Upper lobe of left lung (tissue), 6 donors: ENCODE results near the gene B3GALT6. TPM values are rescaled to one million over a fixed set of nuclear protein-coding genes. Genes with fewer than 3 reads are reported as not detected.
"Not testable (repeated sequence)": the region's sequence is repeated elsewhere in the genome, so short reads cannot be mapped to it uniquely, and the experiment has no call there.

ENCODE experiments used
- ATAC-seq, 2 donors: fragments of 200-7000 bp; cut with Tn5 transposase; one replicate each; pipeline ENCODE4 v1.9.1; 2022; ENCODE audit warnings: mild to moderate bottlenecking in 2 of 2, moderate library complexity in 2 of 2; ENCODE audit not compliant: low FRiP score in 2 of 2
- DNase-seq, 2 donors: peaks; one replicate each; pipeline ENCODE4 v3.0.0-alpha.2; 2019 to 2020
- H3K27ac ChIP-seq, 4 donors: fragments of 200-600 bp; sonication (generic); one replicate each; pipeline ENCODE4 v1.5.1; 2016 to 2019
- H3K27me3 ChIP-seq, 4 donors: fragments of 200-600 bp; sonication (generic); one replicate each; pipeline ENCODE4 v1.5.1; 2017 to 2019
- H3K36me3 ChIP-seq, 4 donors: fragments of 200-600 bp; sonication (generic); one replicate each; pipeline ENCODE4 v1.5.1; 2016 to 2019
- H3K4me1 ChIP-seq, 4 donors: fragments of 200-600 bp; sonication (generic); one replicate each; pipeline ENCODE4 v1.5.1; 2018 to 2019
- H3K4me3 ChIP-seq, 4 donors: fragments of 200-600 bp; sonication (generic); one replicate each; pipeline ENCODE4 v1.5.1; 2017 to 2019; ENCODE audit warnings: mild to moderate bottlenecking in 2 of 4, moderate library complexity in 1 of 4
- H3K9me3 ChIP-seq, 4 donors: fragments of 200-600 bp; sonication (generic); one replicate each; pipeline ENCODE4 v1.5.1; 2018 to 2019
- CTCF ChIP-seq, 6 experiments: fragments of 450-650 bp in 4 of 6; fragments of 200-600 bp in 2 of 6; sonication (generic) in 2 of 6; IDR thresholded peaks; one replicate each; pipeline ENCODE4 v1.5.1; 2016 to 2019; ENCODE audit warnings: antibody characterized with exemption in 6 of 6
- EP300 ChIP-seq, 4 donors: sonication (generic); formaldehyde crosslinking; IDR thresholded peaks; one replicate each; pipeline ENCODE4 v1.5.1; 2017; ENCODE audit warnings: antibody characterized with exemption in 4 of 4, control low read depth in 2 of 4
- POLR2A ChIP-seq, 4 donors: fragments of 450-650 bp; IDR thresholded peaks; one replicate each; pipeline ENCODE4 v1.5.1; 2016 to 2017; ENCODE audit warnings: antibody characterized with exemption in 4 of 4, mild to moderate bottlenecking in 2 of 4
- POLR2AphosphoS5 ChIP-seq, 2 donors: sonication (generic); formaldehyde crosslinking; IDR thresholded peaks; one replicate each; pipeline ENCODE4 v1.5.1; 2017; ENCODE audit warnings: antibody characterized with exemption in 2 of 2
- WGBS, 2 donors: methylation state at CpG; one replicate each; pipeline ENCODE4 v1.1.5; 2017 to 2018; 5-methylcytosine and 5-hydroxymethylcytosine counted together
- total RNA-seq, 6 donors: library from RNA; depleted of rRNA in 4 of 6; stranded (reverse); fragments of >200 nt in 4 of 6; gene quantifications; one replicate each; pipeline versions ENCODE4 v1.1.0 to v1.2.1, GENCODE V29; 2016 to 2021
- donor health status: DM: no; HTN: no; CAD: no; lungs with moderate emphysema.
- donor health status: DM: no; HTN: yes; CAD: no; lungs with severe emphysema.

Gene B3GALT6
- total RNA-seq, 6 donors from 2014 or later = 15.2 to 31.3 (median 19.9) TPM

GRCh38 chr1:1247341-1247913 is 15.4 kb downstream of the B3GALT6 start:
- Histone ChIP-seq H3K27me3 (peaks cover 0 to 25% (median 12%) of the 10 kb centered on the region in 4 donors), H3K4me1 (peaks cover 5 to 23% (median 9%) of the 10 kb centered on the region in 4 donors), H3K36me3 (peaks cover 0 to 8% (median under 1%) of the 10 kb centered on the region in 4 donors), H3K4me3 (no peak overlapping the region), H3K9me3 (no peaks in the 10 kb centered on the region), H3K27ac (no peak overlapping the region)
- WGBS, 2 donors = 72% methylated on average over 21 of the region's 25 CpGs; no CpG with 5 or more reads in 1 of the 2 donors
- TF ChIP-seq POLR2AphosphoS5 (IDR thresholded peaks at IDR 0.05) (no peak), EP300 (IDR thresholded peaks at IDR 0.05) (no peak), POLR2A (IDR thresholded peaks at IDR 0.05) (no peak), CTCF (IDR thresholded peaks at IDR 0.05) (no peak)
- DNase-seq = peak in 1 of 2 donors; percentile 74
- ATAC-seq = no peak

- Histone ChIP-seq H3K36me3 (peaks cover 0 to 13% (median 5%) of the 10 kb centered on the region in 4 donors), H3K27me3 (peaks cover 0 to 25% (median 12%) of the 10 kb centered on the region in 4 donors), H3K4me1 (peaks cover 5 to 23% (median 9%) of the 10 kb centered on the region in 4 donors)
- not testable (repeated sequence) for H3K27ac ChIP-seq, DNase-seq, H3K9me3 ChIP-seq, ATAC-seq, H3K4me3 ChIP-seq
- 76 to 93% methylated on average over 3 to 13 of the region's 21 CpGs for WGBS, 2 donors
Observed at GRCh38 chr1:1248009-1248913, 16.2 kb downstream of the B3GALT6 start.

GRCh38 chr1:1250786-1251284 is 18.8 kb downstream of the B3GALT6 start:
- Histone ChIP-seq H3K27me3 (peaks cover 0 to 19% (median 8%) of the 10 kb centered on the region in 4 donors), H3K27ac (no peak overlapping the region), H3K36me3 (peaks cover 16 to 39% (median 27%) of the 10 kb centered on the region in 4 donors), H3K9me3 (no peaks in the 10 kb centered on the region), H3K4me1 (peaks cover 5 to 16% (median 9%) of the 10 kb centered on the region in 4 donors), H3K4me3 (no peak overlapping the region)
- TF ChIP-seq POLR2AphosphoS5 (IDR thresholded peaks at IDR 0.05) (no peak), EP300 (IDR thresholded peaks at IDR 0.05) (no peak), POLR2A (IDR thresholded peaks at IDR 0.05) (no peak)
- no peak for ATAC-seq
- 80 to 82% methylated on average over 6 to 11 of the region's 16 CpGs for WGBS, 2 donors
- DNase-seq = peak in 1 of 2 donors; percentile 62

- DNase-seq = no peak
- 87 to 93% methylated on average over 12 of the region's 12 CpGs for WGBS, 2 donors
- H3K36me3 ChIP-seq = peaks cover 21 to 53% (median 38%) of the 10 kb centered on the region in 4 donors
- ATAC-seq = no peak
- peaks cover 0 to 3% (median under 1%) of the 10 kb centered on the region in 4 donors for H3K4me1 ChIP-seq
- no peaks in the 10 kb centered on the region for H3K27me3 ChIP-seq
- no peaks in the 10 kb centered on the region for H3K9me3 ChIP-seq
- H3K27ac ChIP-seq = no peak overlapping the region
- no peak overlapping the region for H3K4me3 ChIP-seq
- no peak for TF ChIP-seq POLR2AphosphoS5 (IDR thresholded peaks at IDR 0.05)
- TF ChIP-seq POLR2A (IDR thresholded peaks at IDR 0.05) = no peak
- TF ChIP-seq CTCF (IDR thresholded peaks at IDR 0.05) = no peak
- TF ChIP-seq EP300 (IDR thresholded peaks at IDR 0.05) = no peak
Observed at GRCh38 chr1:1253314-1253713, 21.3 kb downstream of the B3GALT6 start.

GRCh38 chr1:1253972-1254666 is 22.1 kb downstream of the B3GALT6 start:
- ATAC-seq = no peak
- no peak overlapping the region for H3K27ac ChIP-seq
- peak in 1 of 2 donors; percentile 81 for DNase-seq
- H3K4me3 ChIP-seq = no peak overlapping the region
- peaks cover 0 to 8% (median 2%) of the 10 kb centered on the region in 4 donors for H3K4me1 ChIP-seq
- no peaks in the 10 kb centered on the region for H3K9me3 ChIP-seq
- TF ChIP-seq POLR2A (IDR thresholded peaks at IDR 0.05) = no peak
- no peak for TF ChIP-seq EP300 (IDR thresholded peaks at IDR 0.05)
- TF ChIP-seq CTCF (IDR thresholded peaks at IDR 0.05) = no peak
- TF ChIP-seq POLR2AphosphoS5 (IDR thresholded peaks at IDR 0.05) = no peak
- H3K27me3 ChIP-seq = no peaks in the 10 kb centered on the region
- H3K36me3 ChIP-seq = peaks cover 24 to 61% (median 44%) of the 10 kb centered on the region in 4 donors
- WGBS, 2 donors = 94 to 96% methylated on average over 30 to 50 of the region's 50 CpGs
